ENCODE measurements around the gene THYN1.

DNA sequence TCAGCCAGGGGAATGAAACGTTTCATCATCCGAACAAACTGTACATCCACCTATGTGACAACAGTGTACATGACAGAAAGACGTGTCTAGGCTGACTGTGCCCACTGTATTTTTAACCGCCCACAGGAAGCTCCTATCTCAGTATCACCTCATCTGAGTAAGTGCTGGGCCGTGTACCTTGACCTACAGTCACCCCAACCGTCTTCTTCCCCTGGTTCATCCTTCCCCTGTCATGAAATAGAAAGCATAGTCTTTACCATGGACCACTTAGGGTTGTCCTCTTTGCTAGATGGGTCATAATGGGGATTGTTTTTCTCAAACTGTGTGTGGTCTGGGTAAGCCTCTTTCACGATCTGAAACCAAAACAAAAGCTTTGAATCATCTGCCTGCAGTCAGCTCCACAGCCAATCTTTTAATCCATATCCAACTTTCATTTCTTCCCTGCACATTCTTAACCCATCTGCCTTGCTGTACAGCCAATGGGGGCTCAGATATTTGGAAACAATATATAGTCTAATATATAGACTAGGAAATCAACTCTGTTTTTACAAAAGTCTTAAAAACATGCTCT, 4.2 kb downstream of the THYN1 start:
- TF ChIP-seq PATZ1 (CRISPR knock-in tag; IDR thresholded peaks at IDR 0.05; ENCODE audit: borderline replicate concordance) (no peak), ZFP30 (CRISPR knock-in tag; IDR thresholded peaks at IDR 0.05) (no peak), RARB (CRISPR knock-in tag; IDR thresholded peaks at IDR 0.05) (no peak), ZNF565 (CRISPR knock-in tag; conservative IDR thresholded peaks at IDR 0.05; ENCODE audit: low read depth) (no peak), PPARA (CRISPR knock-in tag; IDR thresholded peaks at IDR 0.05; ENCODE audit: borderline replicate concordance) (no peak), GLIS3 (CRISPR knock-in tag; IDR thresholded peaks at IDR 0.05) (no peak), CREB5 (CRISPR knock-in tag; IDR thresholded peaks at IDR 0.05; ENCODE audit: low read depth) (no peak), ZFP3 (CRISPR knock-in tag; IDR thresholded peaks at IDR 0.05) (no peak), ZC3H10 (CRISPR knock-in tag; IDR thresholded peaks at IDR 0.05) (no peak), ARNTL (CRISPR knock-in tag; IDR thresholded peaks at IDR 0.05; ENCODE audit: borderline replicate concordance, low read depth) (no peak), SNAI2 (CRISPR knock-in tag; IDR thresholded peaks at IDR 0.05) (no peak), ISL1 (CRISPR knock-in tag; IDR thresholded peaks at IDR 0.05) (no peak), ESRRG (CRISPR knock-in tag; IDR thresholded peaks at IDR 0.05) (no peak)

Measured in SK-N-SH treated with all-trans-retinoic acid at 6 μM for 48 hours (cell line).